GM19238 (cell line): Measurements from ENCODE around the gene ECEL1.
"Not testable (repeated sequence)": the region's sequence is repeated elsewhere in the genome, so short reads cannot be mapped to it uniquely, and the experiment has no call there.

ENCODE experiments used
- DNase-seq: peaks from one replicate; pipeline ENCODE4 v3.0.0; 2011; ENCODE audit warnings: low spot score; ENCODE audit not compliant: insufficient read length

The ECEL1 gene

GRCh38 chr2:232487385-232488096 is at the start of gene ECEL1:
TSS of gene ECEL1 (minus strand) at chr2:232487834. CDS start at chr2:232486653, 1,181 bp downstream.
- no peak for DNase-seq

- no peak for DNase-seq
Measured at GRCh38 chr2:232537079-232537478, 49.4 kb upstream of the ECEL1 start.

GRCh38 chr2:232535761-232536530 is 48.3 kb upstream of the ECEL1 start:
- DNase-seq = no peak

GRCh38 chr2:232534940-232535651 is 47.5 kb upstream of the ECEL1 start:
- no peak for DNase-seq

GRCh38 chr2:232533944-232534710 is 46.5 kb upstream of the ECEL1 start:
- DNase-seq = no peak

- DNase-seq = not testable (repeated sequence)
Measured at GRCh38 chr2:232532821-232533220, 45.2 kb upstream of the ECEL1 start.

GRCh38 chr2:232532419-232532818 is 44.8 kb upstream of the ECEL1 start:
- no peak for DNase-seq

- no peak for DNase-seq
Measured at GRCh38 chr2:232530626-232531260, 43.1 kb upstream of the ECEL1 start.

- no peak for DNase-seq
Measured at GRCh38 chr2:232529806-232530547, 42.3 kb upstream of the ECEL1 start.

- no peak for DNase-seq
Measured at GRCh38 chr2:232528746-232529460, 41.3 kb upstream of the ECEL1 start.

GRCh38 chr2:232527905-232528470 is 40.4 kb upstream of the ECEL1 start:
- no peak for DNase-seq

GRCh38 chr2:232526372-232526941 is 38.8 kb upstream of the ECEL1 start:
- no peak for DNase-seq

GRCh38 chr2:232525791-232526371 is 38.2 kb upstream of the ECEL1 start, which contains the start of gene CHRND:
TSS of gene CHRND (plus strand) at chr2:232526160. CDS start at chr2:232526216, 56 bp downstream.
- DNase-seq = no peak

GRCh38 chr2:232525199-232525598 is 37.6 kb upstream of the ECEL1 start:
- DNase-seq = no peak

- DNase-seq = no peak
Measured at GRCh38 chr2:232524771-232525170, 37.1 kb upstream of the ECEL1 start.

GRCh38 chr2:232523682-232524597 is 36.3 kb upstream of the ECEL1 start:
- DNase-seq = no peak

GRCh38 chr2:232523402-232523681 is 35.7 kb upstream of the ECEL1 start:
- DNase-seq = no peak
